GM23338 (cell line): ENCODE results near the gene PIKFYVE. TPM values are rescaled to one million over a fixed set of nuclear protein-coding genes. Genes with fewer than 3 reads are reported as not detected.

Experiments used
- ATAC-seq: fragments of 200-7000 bp; cut with Tn5 transposase; 3 replicates; pipeline ENCODE4 v1.9.1; 2020
- DNase-seq: peaks from one replicate; pipeline ENCODE4 v3.0.0-alpha.2; 2015; ENCODE audit warnings: low spot score
- H2AFZ ChIP-seq: fragments of 200-600 bp; sonication (generic); 2 replicates; pipeline ENCODE4 v1.8.0; 2016; ENCODE audit warnings: antibody characterized with exemption, mild to moderate bottlenecking, moderate library complexity
- H3F3A ChIP-seq: fragments of 200-600 bp; sonication (generic); replicated peaks from 2 replicates; pipeline ENCODE4 v1.8.0; 2017; ENCODE audit warnings: antibody characterized with exemption, mixed run types, low read depth
- H3K27ac ChIP-seq: fragments of 200-600 bp; sonication (generic); 2 replicates; pipeline ENCODE4 v1.6.1; 2016; ENCODE audit warnings: low read depth
- H3K27me3 ChIP-seq: fragments of 200-600 bp; sonication (generic); 2 replicates; pipeline ENCODE4 v1.8.0; 2016; ENCODE audit warnings: mild to moderate bottlenecking, mixed run types, moderate library complexity; ENCODE audit not compliant: insufficient read depth
- H3K36me3 ChIP-seq: fragments of 200-600 bp; sonication (generic); 2 replicates; pipeline ENCODE4 v1.8.0; 2016; ENCODE audit warnings: mild to moderate bottlenecking; ENCODE audit not compliant: insufficient read depth
- H3K4me1 ChIP-seq: fragments of 200-600 bp; sonication (generic); 2 replicates; pipeline ENCODE4 v1.8.0; 2016; ENCODE audit warnings: mild to moderate bottlenecking, moderate library complexity; ENCODE audit not compliant: insufficient read depth
- H3K4me2 ChIP-seq: fragments of 200-600 bp; sonication (generic); 2 replicates; pipeline ENCODE4 v1.7.1; 2017; ENCODE audit warnings: mixed run types
- H3K4me3 ChIP-seq: fragments of 200-600 bp; sonication (generic); 2 replicates; pipeline ENCODE4 v1.6.1; 2016; ENCODE audit warnings: mixed run types
- H3K79me2 ChIP-seq: fragments of 200-600 bp; sonication (generic); replicated peaks from 2 replicates; pipeline ENCODE4 v1.8.0; 2017; ENCODE audit warnings: mild to moderate bottlenecking; ENCODE audit not compliant: insufficient read depth
- H3K9me2 ChIP-seq: fragments of 200-600 bp; sonication (generic); 2 replicates; pipeline ENCODE4 v1.8.0; 2017; ENCODE audit not compliant: insufficient read depth
- H4K20me1 ChIP-seq: fragments of 200-600 bp; sonication (generic); replicated peaks from 2 replicates; pipeline ENCODE4 v1.8.0; 2017; ENCODE audit warnings: mild to moderate bottlenecking; ENCODE audit not compliant: insufficient read depth
- H3K27ac Mint-ChIP-seq: 2 replicates; pipeline ENCODE4 v1.8.0; 2020; ENCODE audit warnings: inconsistent platforms, mild to moderate bottlenecking, moderate library complexity, mixed read lengths
- H3K27me3 Mint-ChIP-seq: 3 replicates; pipeline ENCODE4 v1.8.0; 2022; ENCODE audit warnings: low read depth, mild to moderate bottlenecking, moderate library complexity, mixed read lengths, inconsistent platforms; ENCODE audit not compliant: insufficient read depth, poor library complexity
- H3K36me3 Mint-ChIP-seq: 3 replicates; pipeline ENCODE4 v1.8.0; 2021; ENCODE audit warnings: low read depth, mild to moderate bottlenecking, inconsistent platforms, moderate library complexity, mixed read lengths
- H3K4me1 Mint-ChIP-seq: 3 replicates; pipeline ENCODE4 v1.8.0; 2020; ENCODE audit warnings: mild to moderate bottlenecking, inconsistent platforms, mixed read lengths
- H3K4me3 Mint-ChIP-seq: 3 replicates; pipeline ENCODE4 v1.8.0; 2021; ENCODE audit warnings: moderate library complexity, mild to moderate bottlenecking, inconsistent platforms, mixed read lengths
- H3K9me3 Mint-ChIP-seq: 3 replicates; pipeline ENCODE4 v1.8.0; 2020; ENCODE audit warnings: moderate library complexity, mild to moderate bottlenecking, inconsistent platforms, mixed read lengths
- CREB1 ChIP-seq: fragments of 250-450 bp; sonication (Bioruptor Pico); IDR thresholded peaks from 2 replicates; pipeline ENCODE4 v1.5.0; 2020; ENCODE audit warnings: low read depth, mild to moderate bottlenecking, moderate library complexity
- CTCF ChIP-seq, 2 experiments: fragments of 200-600 bp in 1 of 2; sonication (generic) in 1 of 2; conservative IDR thresholded peaks; 2 replicates each; pipeline versions ENCODE4 v1.5.1 to v1.6.1; 2016 to 2017; ENCODE audit warnings: antibody characterized with exemption in 2 of 2, low read depth in 2 of 2, mild to moderate bottlenecking in 2 of 2, moderate library complexity in 1 of 2
- ETS1 ChIP-seq: IDR thresholded peaks from 2 replicates; pipeline ENCODE4 v1.6.1; 2016; ENCODE audit warnings: antibody characterized with exemption
- EZH2phosphoT487 ChIP-seq: fragments of 200-600 bp; sonication (generic); IDR thresholded peaks from one replicate; pipeline ENCODE4 v1.8.1; 2018; ENCODE audit warnings: antibody characterized with exemption; ENCODE audit not compliant: unreplicated experiment
- REST ChIP-seq: IDR thresholded peaks from one replicate; pipeline ENCODE4 v1.6.1; 2018; ENCODE audit warnings: antibody characterized with exemption; ENCODE audit not compliant: unreplicated experiment
- ZNF331 ChIP-seq: fragments of 250-450 bp; sonication (Bioruptor Pico); IDR thresholded peaks from 2 replicates; pipeline ENCODE4 v1.5.0; 2020; ENCODE audit warnings: low read depth, mild to moderate bottlenecking, moderate library complexity
- ZNF462 ChIP-seq: fragments of 250-450 bp; sonication (Bioruptor Pico); IDR thresholded peaks from 2 replicates; pipeline ENCODE4 v1.5.0; 2020; ENCODE audit warnings: mild to moderate bottlenecking, moderate library complexity
- polyA plus RNA-seq: library from polyadenylated mRNA; unstranded; fragments of >200 nt; fragmentation: Nextera tagmentation; extraction: Ambion mirVana; gene quantifications from 2 replicates; pipeline ENCODE4 v1.2.1, GENCODE V29; 2016
- total RNA-seq: library from RNA; depleted of rRNA; stranded (reverse); fragments of >200 nt; shearing (Covaris generic); gene quantifications from 2 replicates; pipeline ENCODE4 v1.2.3, GENCODE V29; 2014

PIKFYVE gene
- total and polyA plus RNA-seq, 2 experiments from 2014 or later: 15.1 to 48.0 TPM

- no peak overlapping the region for H3K4me3 ChIP-seq
- H4K20me1 ChIP-seq: peaks cover 8% of the 10 kb centered on the region; the same call in 1 of the 2 replicates
- H3K27me3 ChIP-seq: no peaks in the 10 kb centered on the region
- Mint-ChIP-seq H3K4me3 (no peak overlapping the region), H3K36me3 (peaks cover 54% of the 10 kb centered on the region), H3K4me1 (no peaks in the 10 kb centered on the region), H3K9me3 (no peaks in the 10 kb centered on the region), H3K27me3 (no peaks in the 10 kb centered on the region), H3K27ac (peak overlapping the region; percentile 1; the same call in 1 of the 2 replicates)
- H3K4me1 ChIP-seq: no peaks in the 10 kb centered on the region
- TF ChIP-seq CREB1 (CRISPR knock-in tag) (no peak), CTCF (conservative IDR thresholded peaks at IDR 0.05; ENCODE audit: low read depth in 2 of 2) (no peak), ZNF331 (CRISPR knock-in tag) (no peak), EZH2phosphoT487 (no peak), REST (no peak)
- no peaks in the 10 kb centered on the region for H3K9me2 ChIP-seq
- H3K27ac ChIP-seq: no peak overlapping the region
- peaks cover 54% of the 10 kb centered on the region for H3K36me3 ChIP-seq
- ATAC-seq (no peak), DNase-seq (no peak)
- no peak overlapping the region for H3K4me2 ChIP-seq
- no peaks in the 10 kb centered on the region for H3F3A ChIP-seq
- H3K79me2 ChIP-seq: no peaks in the 10 kb centered on the region
- H2AFZ ChIP-seq: no peak overlapping the region
Observed at GRCh38 chr2:208334230-208334629, 68.2 kb downstream of the PIKFYVE start.

GRCh38 chr2:208346756-208347155 lies 80.7 kb downstream of the PIKFYVE start:
- Histone ChIP-seq H2AFZ (no peak overlapping the region), H3K4me3 (no peak overlapping the region), H3K4me2 (no peak overlapping the region), H3K79me2 (no peaks in the 10 kb centered on the region), H3K9me2 (no peaks in the 10 kb centered on the region), H3K27me3 (no peaks in the 10 kb centered on the region), H3K36me3 (peaks cover 49% of the 10 kb centered on the region), H3K27ac (no peak overlapping the region), H4K20me1 (no peaks in the 10 kb centered on the region), H3K4me1 (no peaks in the 10 kb centered on the region), H3F3A (no peaks in the 10 kb centered on the region)
- Mint-ChIP-seq H3K4me1 (no peaks in the 10 kb centered on the region), H3K36me3 (peaks cover 60% of the 10 kb centered on the region), H3K27me3 (no peaks in the 10 kb centered on the region), H3K27ac (no peak overlapping the region), H3K4me3 (no peak overlapping the region), H3K9me3 (no peaks in the 10 kb centered on the region)
- no peak for DNase-seq
- ATAC-seq: no peak
- TF ChIP-seq ETS1 (no peak), EZH2phosphoT487 (no peak), ZNF462 (no peak)
